ENCODE data around the gene ZFYVE28. TPM values are rescaled to one million over a fixed set of nuclear protein-coding genes. Genes with fewer than 3 reads are reported as not detected.

ZFYVE28 gene
- total and polyA plus RNA-seq, 2 experiments from 2014 or later, result 4.6 to 9.6 TPM

GRCh38 chr4:2361366-2362265, 56.8 kb downstream of the ZFYVE28 start:
- no peak overlapping the region for H3K4me2 ChIP-seq (ENCODE audit: unreplicated experiment)
- no peaks in the 10 kb centered on the region for H3K79me2 ChIP-seq (ENCODE audit: insufficient read depth)
- H3K27ac ChIP-seq, result no peak overlapping the region
- no peak overlapping the region for H3K4me3 ChIP-seq
- no peaks in the 10 kb centered on the region for H3K27me3 ChIP-seq (replicated peaks; ENCODE audit: insufficient read depth)
- H2AFZ ChIP-seq, result no peak overlapping the region
- no peaks in the 10 kb centered on the region for H4K20me1 ChIP-seq (ENCODE audit: insufficient read depth)
- H3K9ac ChIP-seq, result no peak overlapping the region
- no peak for TF ChIP-seq EZH2 (IDR thresholded peaks at IDR 0.05; ENCODE audit: insufficient read depth, poor library complexity, severe bottlenecking)
- TF ChIP-seq EZH2phosphoT487 (IDR thresholded peaks at IDR 0.05; ENCODE audit: insufficient read depth, low read depth), result no peak
- no peaks in the 10 kb centered on the region for H3K9me2 ChIP-seq (ENCODE audit: insufficient read depth)
- 0 out of 2 replicates have a peak, but pooled peaks cover 12% of the 10 kb centered on the region for H3K4me1 ChIP-seq (ENCODE audit: insufficient read depth)
- no peaks in the 10 kb centered on the region for H3K9me3 ChIP-seq (ENCODE audit: low read depth)
- 90 to 92% methylated on average over 23 of the region's 23 CpGs for WGBS, 2 experiments (ENCODE audit: low coverage in 1 of 2, low lambda C conversion rate in 2 of 2, missing lambda C conversion rate in 2 of 2)
- in situ Hi-C loops (cut with MboI), result no loop called here
- H3F3A ChIP-seq (ENCODE audit: insufficient read depth), result peaks cover 8% of the 10 kb centered on the region; the same call in 1 of the 2 replicates
- no peaks in the 10 kb centered on the region for H3K36me3 ChIP-seq (ENCODE audit: low read depth)
- DNase-seq, result no peak

- Histone ChIP-seq H3K79me2 (ENCODE audit: insufficient read depth) (no peaks in the 10 kb centered on the region), H3K36me3 (ENCODE audit: low read depth) (no peaks in the 10 kb centered on the region), H3K4me1 (ENCODE audit: insufficient read depth) (0 out of 2 replicates have a peak, but pooled peaks cover 12% of the 10 kb centered on the region), H3K9me2 (ENCODE audit: insufficient read depth) (no peaks in the 10 kb centered on the region), H2AFZ (no peak overlapping the region), H3K27me3 (replicated peaks; ENCODE audit: insufficient read depth) (no peaks in the 10 kb centered on the region), H4K20me1 (ENCODE audit: insufficient read depth) (no peaks in the 10 kb centered on the region), H3K9ac (no peak overlapping the region), H3K4me3 (no peak overlapping the region), H3F3A (ENCODE audit: insufficient read depth) (peaks cover 8% of the 10 kb centered on the region; the same call in 1 of the 2 replicates), H3K9me3 (ENCODE audit: low read depth) (no peaks in the 10 kb centered on the region), H3K4me2 (ENCODE audit: unreplicated experiment) (no peak overlapping the region), H3K27ac (no peak overlapping the region)
- in situ Hi-C loops (cut with MboI), result no loop called here
- TF ChIP-seq EZH2 (IDR thresholded peaks at IDR 0.05; ENCODE audit: insufficient read depth, poor library complexity, severe bottlenecking), result no peak
- TF ChIP-seq EZH2phosphoT487 (IDR thresholded peaks at IDR 0.05; ENCODE audit: insufficient read depth, low read depth), result no peak
- 83 to 92% methylated on average over 6 of the region's 6 CpGs for WGBS, 2 experiments (ENCODE audit: low coverage in 1 of 2, low lambda C conversion rate in 2 of 2, missing lambda C conversion rate in 2 of 2)
- no peak for DNase-seq
These were observed 58.1 kb downstream of the ZFYVE28 start for GRCh38 chr4:2360396-2360730.

- H3K4me2 ChIP-seq (ENCODE audit: unreplicated experiment), result no peak overlapping the region
- H3K4me3 ChIP-seq, result no peak overlapping the region
- H3K79me2 ChIP-seq (ENCODE audit: insufficient read depth), result no peaks in the 10 kb centered on the region
- H3F3A ChIP-seq (ENCODE audit: insufficient read depth), result peaks cover 8% of the 10 kb centered on the region; the same call in 1 of the 2 replicates
- in situ Hi-C loops (cut with MboI), result no loop called here
- DNase-seq, result no peak
- no peak overlapping the region for H3K27ac ChIP-seq
- no peaks in the 10 kb centered on the region for H3K9me3 ChIP-seq (ENCODE audit: low read depth)
- no peaks in the 10 kb centered on the region for H4K20me1 ChIP-seq (ENCODE audit: insufficient read depth)
- TF ChIP-seq EZH2phosphoT487 (IDR thresholded peaks at IDR 0.05; ENCODE audit: insufficient read depth, low read depth) (no peak), EZH2 (IDR thresholded peaks at IDR 0.05; ENCODE audit: insufficient read depth, poor library complexity, severe bottlenecking) (no peak)
- WGBS, 2 experiments (ENCODE audit: low coverage in 1 of 2, low lambda C conversion rate in 2 of 2, missing lambda C conversion rate in 2 of 2), result 91 to 92% methylated on average over 24 of the region's 24 CpGs
- H3K4me1 ChIP-seq (ENCODE audit: insufficient read depth), result 0 out of 2 replicates have a peak, but pooled peaks cover 12% of the 10 kb centered on the region
- no peak overlapping the region for H3K9ac ChIP-seq
- no peaks in the 10 kb centered on the region for H3K9me2 ChIP-seq (ENCODE audit: insufficient read depth)
- no peaks in the 10 kb centered on the region for H3K36me3 ChIP-seq (ENCODE audit: low read depth)
- H3K27me3 ChIP-seq (replicated peaks; ENCODE audit: insufficient read depth), result no peaks in the 10 kb centered on the region
- H2AFZ ChIP-seq, result no peak overlapping the region
These were observed 58.7 kb downstream of the ZFYVE28 start for GRCh38 chr4:2359591-2360395.
